Kasumi-1 (cell line): ENCODE measurements around the gene B3GALT4.
"Not testable (repeated sequence)": the region's sequence is repeated elsewhere in the genome, so short reads cannot be mapped to it uniquely, and the experiment has no call there.

ENCODE experiments used
- DNase-seq, 2 experiments: peaks; one replicate each; lab custom pipeline; 2025; lab: John Stamatoyannopoulos, UW

B3GALT4 gene

GRCh38 chr6:33276864-33277662, at the start of gene B3GALT4:
Gene B3GALT4 (plus strand): TSS chr6:33277123. CDS start chr6:33277420, 297 bp downstream.
- DNase-seq, result peak; percentile 69 to 78

- no peak for DNase-seq
Measured at GRCh38 chr6:33235221-33235634, 41.7 kb upstream of the B3GALT4 start.

- no peak for DNase-seq
Measured at GRCh38 chr6:33236328-33236727, 40.6 kb upstream of the B3GALT4 start.

GRCh38 chr6:33236852-33237251, 40.1 kb upstream of the B3GALT4 start:
- DNase-seq, result no peak

- no peak for DNase-seq
Measured at GRCh38 chr6:33237741-33238140, 39.2 kb upstream of the B3GALT4 start.

- no peak for DNase-seq
Measured at GRCh38 chr6:33241968-33242367, 35.0 kb upstream of the B3GALT4 start.

- no peak for DNase-seq
Measured at GRCh38 chr6:33243476-33243875, 33.4 kb upstream of the B3GALT4 start.

GRCh38 chr6:33247977-33248642, 28.8 kb upstream of the B3GALT4 start:
- peak; percentile 90 for DNase-seq

- DNase-seq, result peak in 1 of 2 experiments; percentile 59
Measured at GRCh38 chr6:33248643-33248931, 28.3 kb upstream of the B3GALT4 start.

- peak; percentile 99 for DNase-seq
Measured at GRCh38 chr6:33248932-33249731, 27.8 kb upstream of the B3GALT4 start.

GRCh38 chr6:33249732-33250630, 26.9 kb upstream of the B3GALT4 start:
- DNase-seq, result no peak

- no peak for DNase-seq
Measured at GRCh38 chr6:33250731-33251130, 26.2 kb upstream of the B3GALT4 start.

- DNase-seq, result no peak
Measured at GRCh38 chr6:33251395-33252012, 25.4 kb upstream of the B3GALT4 start.

- no peak for DNase-seq
Measured at GRCh38 chr6:33252759-33253158, 24.2 kb upstream of the B3GALT4 start.

GRCh38 chr6:33254591-33254990, 22.3 kb upstream of the B3GALT4 start:
- DNase-seq, result no peak

GRCh38 chr6:33259032-33259431, 17.9 kb upstream of the B3GALT4 start:
- DNase-seq, result no peak

GRCh38 chr6:33262490-33262889, 14.4 kb upstream of the B3GALT4 start:
- DNase-seq, result not testable (repeated sequence)

GRCh38 chr6:33264015-33264414, 12.9 kb upstream of the B3GALT4 start:
- DNase-seq, result no peak

- peak; percentile 25 to 55 for DNase-seq
Measured at GRCh38 chr6:33271117-33271467, 5.8 kb upstream of the B3GALT4 start.

- DNase-seq, result peak; percentile 98 to 100
Measured at GRCh38 chr6:33271468-33272274, 5.3 kb upstream of the B3GALT4 start, which contains the start of the genes RPS18 and VPS52. Gene RPS18 (plus strand): TSS chr6:33272075. CDS start chr6:33272120, 45 bp downstream. Gene VPS52 (minus strand): TSS chr6:33271876. CDS start chr6:33271675, 201 bp downstream.
